Sigmoid colon (tissue), 4 donors: ENCODE results near the gene CHCHD1.

ENCODE experiments used
- EP300 ChIP-seq, 4 donors: sonication (generic); formaldehyde crosslinking; IDR thresholded peaks; one replicate each; pipeline ENCODE4 v1.6.1; 2017; ENCODE audit warnings: antibody characterized with exemption in 4 of 4
- POLR2A ChIP-seq, 2 donors: fragments of 450-650 bp; IDR thresholded peaks; one replicate each; pipeline ENCODE4 v1.6.1; 2016; ENCODE audit warnings: antibody characterized with exemption in 2 of 2, mild to moderate bottlenecking in 2 of 2, moderate library complexity in 2 of 2
- POLR2AphosphoS5 ChIP-seq, 4 donors: sonication (generic); formaldehyde crosslinking; IDR thresholded peaks; one replicate each; pipeline ENCODE4 v1.6.1; 2017; ENCODE audit warnings: antibody characterized with exemption in 4 of 4
- TF ChIP-seq, protein P1 (sequence below), 4 experiments: fragments of 450-650 bp in 3 of 4; fragments of 200-600 bp in 1 of 4; IDR thresholded peaks; one replicate each; pipeline ENCODE4 v1.5.1; 2016 to 2019; ENCODE audit warnings: antibody characterized with exemption in 4 of 4, mild to moderate bottlenecking in 3 of 4, moderate library complexity in 2 of 4

DNA sequence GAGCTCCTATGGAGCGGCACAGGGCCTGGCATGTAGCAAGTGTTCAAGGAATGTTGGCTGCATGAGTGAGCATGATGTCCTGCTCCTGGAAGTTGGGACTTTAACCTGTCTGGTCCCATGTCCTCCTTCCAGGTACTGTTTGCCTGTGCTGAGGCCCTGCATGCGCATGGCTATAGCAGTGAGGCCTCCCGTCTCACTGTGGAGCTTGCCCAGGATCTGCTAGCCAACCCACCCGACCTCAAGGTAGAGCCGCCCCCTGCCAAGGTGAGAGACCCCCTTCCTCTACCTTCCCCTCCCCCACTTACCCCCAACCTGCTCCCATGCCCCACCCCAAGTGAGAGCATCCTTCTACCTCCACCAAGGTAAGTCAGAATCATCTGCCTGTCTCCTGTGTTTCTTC, 11.6 kb downstream of the CHCHD1 start:
- TF ChIP-seq, protein P1, sequence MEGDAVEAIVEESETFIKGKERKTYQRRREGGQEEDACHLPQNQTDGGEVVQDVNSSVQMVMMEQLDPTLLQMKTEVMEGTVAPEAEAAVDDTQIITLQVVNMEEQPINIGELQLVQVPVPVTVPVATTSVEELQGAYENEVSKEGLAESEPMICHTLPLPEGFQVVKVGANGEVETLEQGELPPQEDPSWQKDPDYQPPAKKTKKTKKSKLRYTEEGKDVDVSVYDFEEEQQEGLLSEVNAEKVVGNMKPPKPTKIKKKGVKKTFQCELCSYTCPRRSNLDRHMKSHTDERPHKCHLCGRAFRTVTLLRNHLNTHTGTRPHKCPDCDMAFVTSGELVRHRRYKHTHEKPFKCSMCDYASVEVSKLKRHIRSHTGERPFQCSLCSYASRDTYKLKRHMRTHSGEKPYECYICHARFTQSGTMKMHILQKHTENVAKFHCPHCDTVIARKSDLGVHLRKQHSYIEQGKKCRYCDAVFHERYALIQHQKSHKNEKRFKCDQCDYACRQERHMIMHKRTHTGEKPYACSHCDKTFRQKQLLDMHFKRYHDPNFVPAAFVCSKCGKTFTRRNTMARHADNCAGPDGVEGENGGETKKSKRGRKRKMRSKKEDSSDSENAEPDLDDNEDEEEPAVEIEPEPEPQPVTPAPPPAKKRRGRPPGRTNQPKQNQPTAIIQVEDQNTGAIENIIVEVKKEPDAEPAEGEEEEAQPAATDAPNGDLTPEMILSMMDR (IDR thresholded peaks at IDR 0.05) = no peak
- TF ChIP-seq POLR2AphosphoS5 (IDR thresholded peaks at IDR 0.05) (no peak), EP300 (IDR thresholded peaks at IDR 0.05) (no peak), POLR2A (IDR thresholded peaks at IDR 0.05) (no peak)
